Neural cell (in vitro differentiated cells): ENCODE results near the gene AK3. TPM values are rescaled to one million over a fixed set of nuclear protein-coding genes. Genes with fewer than 3 reads are reported as not detected.

ENCODE experiments used
- H2AFZ ChIP-seq: fragments of 200-600, 300-800 bp; sonication (generic), shearing (Covaris generic); 2 replicates; pipeline ENCODE4 v1.6.0; 2014; ENCODE audit warnings: low read depth, mild to moderate bottlenecking, antibody characterized with exemption, low read length, moderate library complexity
- H3F3A ChIP-seq: fragments of 200-600 bp; shearing (Covaris generic); 2 replicates; pipeline ENCODE4 v1.6.1; 2016; ENCODE audit warnings: mild to moderate bottlenecking, moderate library complexity, mixed read lengths, antibody characterized with exemption, low read length; ENCODE audit not compliant: insufficient read depth, poor library complexity, severe bottlenecking
- H3K27ac ChIP-seq: fragments of 200-600, 300-800 bp; sonication (generic), shearing (Covaris generic); 2 replicates; pipeline ENCODE4 v1.5.1; 2014; ENCODE audit warnings: mild to moderate bottlenecking, low read length, moderate library complexity
- H3K27me3 ChIP-seq: fragments of 300-800, 200-600 bp; sonication (generic), shearing (Covaris generic); 2 replicates; pipeline ENCODE4 v1.6.0; 2014; ENCODE audit warnings: mild to moderate bottlenecking, low read depth, low read length, moderate library complexity; ENCODE audit not compliant: insufficient read depth
- H3K36me3 ChIP-seq: fragments of 300-800, 200-600 bp; sonication (generic), shearing (Covaris generic); 2 replicates; pipeline ENCODE4 v1.5.1; 2014; ENCODE audit warnings: mild to moderate bottlenecking, antibody characterized with exemption, low read length, moderate library complexity; ENCODE audit not compliant: insufficient read depth
- H3K4me2 ChIP-seq: fragments of 300-800, 200-600 bp; sonication (generic), shearing (Covaris generic); 2 replicates; pipeline ENCODE4 v1.6.0; 2014; ENCODE audit warnings: mild to moderate bottlenecking, low read length
- H3K4me3 ChIP-seq: fragments of 300-800, 200-600 bp; sonication (generic), shearing (Covaris generic); 2 replicates; pipeline ENCODE4 v1.5.1; 2014; ENCODE audit warnings: mild to moderate bottlenecking, low read length, moderate library complexity
- H3K79me2 ChIP-seq: fragments of 200-600 bp; shearing (Covaris generic); replicated peaks from 2 replicates; pipeline ENCODE4 v1.6.0; 2014; ENCODE audit warnings: mild to moderate bottlenecking, low read length, moderate library complexity; ENCODE audit not compliant: insufficient read depth
- H3K9ac ChIP-seq: fragments of 300-800, 200-600 bp; sonication (generic), shearing (Covaris generic); 2 replicates; pipeline ENCODE4 v1.6.1; 2016; ENCODE audit warnings: mild to moderate bottlenecking, low read length, mixed read lengths
- H3K9me2 ChIP-seq: fragments of 200-600 bp; shearing (Covaris generic); 2 replicates; pipeline ENCODE4 v1.6.1; 2016; ENCODE audit warnings: mild to moderate bottlenecking, low read length, mixed read lengths; ENCODE audit not compliant: insufficient read depth
- H3K9me3 ChIP-seq: fragments of 200-600, 300-800 bp; sonication (generic), shearing (Covaris generic); 2 replicates; pipeline ENCODE4 v1.6.1; 2016; ENCODE audit warnings: mild to moderate bottlenecking, mixed run types, low read length, moderate library complexity, mixed read lengths
- H4K20me1 ChIP-seq: fragments of 200-600 bp; shearing (Covaris generic); 2 replicates; pipeline ENCODE4 v1.6.1; 2016; ENCODE audit warnings: mild to moderate bottlenecking, mixed run types; ENCODE audit not compliant: insufficient read depth
- CTCF ChIP-seq: fragments of 450-650 bp; IDR thresholded peaks from 2 replicates; pipeline ENCODE4 v1.5.1; 2014; ENCODE audit warnings: antibody characterized with exemption, mild to moderate bottlenecking, moderate library complexity; ENCODE audit not compliant: poor library complexity, severe bottlenecking
- EP300 ChIP-seq: fragments of 450-650 bp; conservative IDR thresholded peaks from 2 replicates; pipeline ENCODE4 v1.6.1; 2014; ENCODE audit warnings: antibody characterized with exemption, mild to moderate bottlenecking, moderate library complexity; ENCODE audit not compliant: poor library complexity, severe bottlenecking
- EZH2 ChIP-seq: fragments of 200-600, 300-800 bp; shearing (Covaris generic), sonication (generic); IDR thresholded peaks from 2 replicates; pipeline ENCODE4 v1.6.1; 2014; ENCODE audit warnings: antibody characterized with exemption, low read length, borderline replicate concordance, mild to moderate bottlenecking; ENCODE audit not compliant: insufficient read depth, poor library complexity, severe bottlenecking
- MXI1 ChIP-seq: fragments of 450-650 bp; conservative IDR thresholded peaks from 2 replicates; pipeline ENCODE4 v1.6.1; 2014; ENCODE audit warnings: antibody characterized with exemption, mild to moderate bottlenecking; ENCODE audit not compliant: poor library complexity, severe bottlenecking
- POLR2AphosphoS5 ChIP-seq: IDR thresholded peaks from 2 replicates; pipeline ENCODE4 v1.6.1; 2012
- RAD21 ChIP-seq: fragments of 450-650 bp; conservative IDR thresholded peaks from 2 replicates; pipeline ENCODE4 v1.6.1; 2014; ENCODE audit warnings: antibody characterized with exemption, mild to moderate bottlenecking, moderate library complexity
- REST ChIP-seq: IDR thresholded peaks from 2 replicates; pipeline ENCODE4 v1.6.1; 2012; ENCODE audit warnings: borderline replicate concordance
- SMC3 ChIP-seq: fragments of 450-650 bp; conservative IDR thresholded peaks from 2 replicates; pipeline ENCODE4 v1.6.1; 2014; ENCODE audit warnings: antibody characterized with exemption, mild to moderate bottlenecking, moderate library complexity; ENCODE audit not compliant: poor library complexity
- TAF1 ChIP-seq: IDR thresholded peaks from 2 replicates; pipeline ENCODE4 v1.6.1; 2012; ENCODE audit warnings: low read depth
- polyA plus RNA-seq: library from polyadenylated mRNA; depleted of rRNA; stranded (reverse); fragments of >200 nt; gene quantifications from 2 replicates; pipeline ENCODE4 v1.2.3, GENCODE V29; 2014

Gene AK3
- polyA plus RNA-seq, 1 donor from 2014 or later: 73.7 TPM

GRCh38 chr9:4732890-4733289 is 8.1 kb downstream of the AK3 start:
- Histone ChIP-seq H3K36me3 (no peaks in the 10 kb centered on the region), H3K9me2 (no peaks in the 10 kb centered on the region), H3K9me3 (no peaks in the 10 kb centered on the region), H3K4me2 (no peak overlapping the region), H3K27me3 (no peaks in the 10 kb centered on the region), H2AFZ (no peak overlapping the region), H3F3A (no peaks in the 10 kb centered on the region), H4K20me1 (no peaks in the 10 kb centered on the region), H3K4me3 (no peak overlapping the region), H3K79me2 (peaks cover 51% of the 10 kb centered on the region), H3K9ac (no peak overlapping the region), H3K27ac (no peak overlapping the region)
- TF ChIP-seq SMC3 (no peak), RAD21 (no peak), EZH2 (no peak), EP300 (no peak), CTCF (no peak), REST (no peak), MXI1 (no peak), POLR2AphosphoS5 (no peak), TAF1 (no peak)

GRCh38 chr9:4727593-4727992 is 13.4 kb downstream of the AK3 start:
- TF ChIP-seq CTCF: no peak
- no peak for TF ChIP-seq MXI1
- no peak for TF ChIP-seq REST
- TF ChIP-seq POLR2AphosphoS5: no peak
- TF ChIP-seq EP300: no peak
- TF ChIP-seq EZH2: no peak
- TF ChIP-seq SMC3: no peak
- TF ChIP-seq TAF1: no peak
- no peak for TF ChIP-seq RAD21
- no peaks in the 10 kb centered on the region for H3K36me3 ChIP-seq
- no peak overlapping the region for H3K27ac ChIP-seq
- no peak overlapping the region for H3K4me2 ChIP-seq
- H2AFZ ChIP-seq: no peak overlapping the region
- no peaks in the 10 kb centered on the region for H4K20me1 ChIP-seq
- no peaks in the 10 kb centered on the region for H3F3A ChIP-seq
- H3K4me3 ChIP-seq: no peak overlapping the region
- H3K27me3 ChIP-seq: no peaks in the 10 kb centered on the region
- H3K79me2 ChIP-seq: peaks cover 25% of the 10 kb centered on the region
- H3K9me3 ChIP-seq: no peaks in the 10 kb centered on the region
- no peaks in the 10 kb centered on the region for H3K9me2 ChIP-seq
- no peak overlapping the region for H3K9ac ChIP-seq
